K562 (cell line): ENCODE results near the gene MYMK. TPM values are rescaled to one million over a fixed set of nuclear protein-coding genes. Genes with fewer than 3 reads are reported as not detected.

ENCODE experiments used
- ATAC-seq: fragments of 200-7000 bp; cut with Tn5 transposase; 3 replicates; pipeline ENCODE4 v1.9.1; 2020; ENCODE audit warnings: moderate library complexity
- BruUV-seq: library from RNA; stranded (reverse); fragments of 400-500 nt; replicated peaks from 2 replicates; lab custom pipeline; 2021; lab: Mats Ljungman, UMichigan
- CTCF ChIA-PET: fragments of 300-600 bp; formaldehyde crosslinking; extraction: SDS; loops from one replicate; lab custom pipeline; 2021; ENCODE audit warnings: low intra/inter-chr PET ratio; lab: Yijun Ruan, JAX
- POLR2A ChIA-PET: fragments of 300-600, 350-650 bp; sonication (Branson Sonifier 250); formaldehyde crosslinking; extraction: SDS; loops from one replicate; lab custom pipeline; 2021; ENCODE audit warnings: antibody characterized with exemption, inconsistent platforms; lab: Yijun Ruan, JAX
- DNase-seq, 4 experiments: peaks; one replicate each; pipeline versions ENCODE4 v3.0.0 to v3.0.0-alpha.2; 2011 to 2018; ENCODE audit warnings: low spot score in 3 of 4, mixed read lengths in 3 of 4; ENCODE audit errors: extremely low read depth in 1 of 4
- FAIRE-seq: peaks from 2 replicates; lab custom pipeline; 2011; peaks lifted over from hg19 to GRCh38; lab: Jason Lieb, UNC
- H2AFZ ChIP-seq: 2 replicates; pipeline ENCODE4 v1.6.0; 2011; ENCODE audit warnings: low read depth, low read length, control low read depth, inconsistent platforms
- H3K27ac ChIP-seq: fragments of 200-600 bp; 3 replicates; pipeline ENCODE4 v1.8.0; 2011; ENCODE audit warnings: low read depth, mild to moderate bottlenecking, control low read depth, inconsistent platforms, low read length, moderate library complexity, mixed read lengths; ENCODE audit errors: extremely low read depth
- H3K27me3 ChIP-seq, 2 experiments: fragments of 300-600 bp in 1 of 2; 2 replicates in 1 of 2; 3 replicates in 1 of 2; pipeline versions ENCODE4 v1.6.0 to v1.8.0; 2011; ENCODE audit warnings: inconsistent platforms in 2 of 2, low read length in 2 of 2, mild to moderate bottlenecking in 1 of 2, mixed read lengths in 1 of 2, moderate library complexity in 1 of 2; ENCODE audit not compliant: control insufficient read depth in 2 of 2, insufficient read depth in 2 of 2
- H3K36me3 ChIP-seq: fragments of 300-600 bp; 3 replicates; pipeline ENCODE4 v1.8.0; 2011; ENCODE audit warnings: mild to moderate bottlenecking, low read length, inconsistent platforms; ENCODE audit not compliant: control insufficient read depth, insufficient read depth
- H3K4me1 ChIP-seq, 2 experiments: fragments of 200-600 bp in 1 of 2; replicated peaks in 1 of 2; 2 replicates in 1 of 2; 3 replicates in 1 of 2; pipeline versions ENCODE4 v1.5.1 to v1.8.0; 2011; ENCODE audit warnings: inconsistent platforms in 2 of 2, low read length in 2 of 2, mild to moderate bottlenecking in 1 of 2, mixed read lengths in 1 of 2, moderate library complexity in 1 of 2; ENCODE audit not compliant: control insufficient read depth in 2 of 2, insufficient read depth in 2 of 2
- H3K4me2 ChIP-seq: 2 replicates; pipeline ENCODE4 v1.6.1; 2011; ENCODE audit warnings: low read length, control low read depth, inconsistent platforms, mixed read lengths; ENCODE audit not compliant: insufficient read depth
- H3K4me3 ChIP-seq: fragments of 200-600 bp; sonication (generic), shearing (Covaris generic); 2 replicates; pipeline ENCODE4 v1.5.1; 2016; ENCODE audit warnings: control low read depth, inconsistent platforms
- H3K79me2 ChIP-seq: fragments of 200-600 bp; 3 replicates; pipeline ENCODE4 v1.8.0; 2011; ENCODE audit warnings: low read length, inconsistent platforms; ENCODE audit not compliant: control insufficient read depth, insufficient read depth
- H3K9ac ChIP-seq, 2 experiments: 2 replicates each; pipeline versions ENCODE4 v1.6.0 to v1.6.1; 2011; ENCODE audit warnings: low read depth in 2 of 2, low read length in 2 of 2, control low read depth in 1 of 2, inconsistent platforms in 1 of 2, mild to moderate bottlenecking in 1 of 2, mixed read lengths in 1 of 2; ENCODE audit not compliant: insufficient read depth in 1 of 2
- H3K9me1 ChIP-seq: one replicate; pipeline ENCODE4 v1.6.0; 2011; ENCODE audit warnings: inconsistent platforms, mild to moderate bottlenecking, low read length, moderate library complexity; ENCODE audit not compliant: control insufficient read depth, insufficient read depth
- H3K9me3 ChIP-seq: replicated peaks from 2 replicates; pipeline ENCODE4 v1.5.1; 2011; ENCODE audit warnings: low read depth, low read length, inconsistent platforms; ENCODE audit not compliant: control insufficient read depth, insufficient read depth
- H4K20me1 ChIP-seq: replicated peaks from 2 replicates; pipeline ENCODE4 v1.6.1; 2011; ENCODE audit warnings: low read length, inconsistent platforms, mixed read lengths; ENCODE audit not compliant: control insufficient read depth, insufficient read depth
- FOXA1 ChIP-seq: fragments of 450-650 bp; IDR thresholded peaks from 2 replicates; pipeline ENCODE4 v1.6.1; 2016; ENCODE audit warnings: mild to moderate bottlenecking, borderline replicate concordance
- GTF2B ChIP-seq: IDR thresholded peaks from 2 replicates; pipeline ENCODE4 v1.6.1; 2011; ENCODE audit not compliant: insufficient read length; ENCODE audit errors: extremely low read depth
- HDGF ChIP-seq: fragments of 450-650 bp; IDR thresholded peaks from 2 replicates; pipeline ENCODE4 v1.6.1; 2016
- KAT2B ChIP-seq: IDR thresholded peaks from one replicate; pipeline ENCODE4 v1.6.1; 2012; ENCODE audit warnings: low read depth, mild to moderate bottlenecking, control low read depth, inconsistent platforms, low read length, moderate library complexity
- NFATC3 ChIP-seq: fragments of 450-650 bp; IDR thresholded peaks from 2 replicates; pipeline ENCODE4 v1.6.1; 2017; ENCODE audit warnings: mild to moderate bottlenecking
- NRF1 ChIP-seq, 2 experiments: fragments of 450-650 bp; IDR thresholded peaks in 1 of 2; conservative IDR thresholded peaks in 1 of 2; 2 replicates each; pipeline ENCODE4 v1.6.1; 2014; ENCODE audit warnings: mild to moderate bottlenecking in 2 of 2
- PBX2 ChIP-seq, 2 experiments: IDR thresholded peaks in 1 of 2; conservative IDR thresholded peaks in 1 of 2; 2 replicates each; pipeline ENCODE4 v1.6.1; 2016; ENCODE audit warnings: low read depth in 2 of 2, mild to moderate bottlenecking in 1 of 2, missing compliant biosample characterization in 1 of 2, missing genetic modification characterization in 1 of 2, moderate library complexity in 1 of 2
- SLC30A9 ChIP-seq: fragments of 250-450 bp; sonication (Bioruptor Pico); IDR thresholded peaks from 2 replicates; pipeline ENCODE4 v1.8.0; 2022; ENCODE audit warnings: mild to moderate bottlenecking, moderate library complexity
- STAT6 ChIP-seq: sonication (generic); formaldehyde crosslinking; IDR thresholded peaks from 2 replicates; pipeline ENCODE4 v1.8.1; 2023; ENCODE audit warnings: mild to moderate bottlenecking, missing genetic modification reagents
- TEAD1 ChIP-seq, 2 experiments: fragments of 450-650 bp in 1 of 2; sonication (generic) in 1 of 2; formaldehyde crosslinking; IDR thresholded peaks; 2 replicates each; pipeline versions ENCODE4 v1.4.0 to v1.8.0; 2020 to 2022; ENCODE audit warnings: mild to moderate bottlenecking in 2 of 2, missing genetic modification reagents in 1 of 2
- ZBTB26 ChIP-seq: fragments of 450-650 bp; formaldehyde crosslinking; IDR thresholded peaks from 2 replicates; pipeline ENCODE4 v1.4.0; 2022; ENCODE audit warnings: missing genetic modification characterization
- ZBTB8A ChIP-seq: fragments of 450-650 bp; IDR thresholded peaks from 2 replicates; pipeline ENCODE4 v1.6.1; 2018; ENCODE audit warnings: mild to moderate bottlenecking, moderate library complexity; ENCODE audit not compliant: partially characterized antibody
- WGBS: fragments of 100-300 bp; shearing (Covaris generic); methylation state at CpG from one replicate; pipeline ENCODE4 v1.1.6; 2016; ENCODE audit warnings: low coverage, mixed read lengths; ENCODE audit not compliant: insufficient coverage; ENCODE audit errors: missing lambda C conversion rate; 5-methylcytosine and 5-hydroxymethylcytosine counted together
- in situ Hi-C: fragments of 300-500 bp; cut with MboI; formaldehyde crosslinking; loops from 4 replicates; pipeline ENCODE4 v1.15.0; 2018; ENCODE audit warnings: inconsistent platforms, mixed read lengths
- intact Hi-C: fragments of 100-400 bp; cut with micrococcal nuclease; formaldehyde crosslinking; loops from 2 replicates; pipeline ENCODE4 v1.14.2; 2022
- polyA plus RNA-seq, 8 experiments: library from polyadenylated mRNA; depleted of rRNA in 4 of 8; stranded (reverse) in 5 of 8; unstranded in 3 of 8; fragments of >200 nt; fragmentation: Nextera tagmentation in 2 of 8; fragmentation: Illumina TruSeq in 1 of 8; extraction: Ambion mirVana in 2 of 8; extraction: Trizol in 1 of 8; gene quantifications; 2 replicates each; pipeline versions ENCODE4 v1.2.1 to v1.2.3, GENCODE V29; 2011 to 2014; ENCODE audit warnings: inconsistent platforms in 1 of 8, missing spikeins in 1 of 8
- total RNA-seq, 7 experiments: library from RNA; depleted of rRNA in 6 of 7; stranded (reverse); fragments of >200 nt in 6 of 7; fragmentation: Illumina TruSeq in 2 of 7; extraction: Trizol in 2 of 7; gene quantifications; 2 replicates each; pipeline versions ENCODE4 v1.2.1 to v1.2.3, GENCODE V29; 2011 to 2021; ENCODE audit warnings: low replicate concordance in 1 of 7

Gene MYMK
- total and polyA plus RNA-seq, 9 of the 15 experiments (the other 6 are each of a cell fraction or from before 2014, with no cell fraction given) = not detected

- ATAC-seq (no peak), FAIRE-seq (no peak), DNase-seq (no peak)
- no peak overlapping the region for H3K27ac ChIP-seq
- H2AFZ ChIP-seq = no peak overlapping the region
- intact Hi-C loops = no loop called here
- H4K20me1 ChIP-seq = peaks cover 23% of the 10 kb centered on the region
- H3K4me1 ChIP-seq = peaks cover 0 to 19% of the 10 kb centered on the region in 2 experiments; a peak in 1 of 5 replicates
- no peaks in the 10 kb centered on the region for H3K9me3 ChIP-seq
- no TSS peak for BruUV-seq
- H3K79me2 ChIP-seq = no peaks in the 10 kb centered on the region
- H3K4me2 ChIP-seq = no peak overlapping the region
- H3K9ac ChIP-seq = no peak overlapping the region
- WGBS = 3% methylated on average over 18 of the region's 22 CpGs
- in situ Hi-C loops = no loop called here
- H3K9me1 ChIP-seq = no peaks in the 10 kb centered on the region
- no peak overlapping the region for H3K4me3 ChIP-seq
- peaks cover 66 to 91% of the 10 kb centered on the region in 2 experiments; a peak in 4 of 5 replicates for H3K27me3 ChIP-seq
- H3K36me3 ChIP-seq = no peaks in the 10 kb centered on the region
- no peak for TF ChIP-seq TEAD1 (CRISPR knock-in tag; IDR thresholded peaks at IDR 0.05)
- TF ChIP-seq FOXA1 = no peak
- no peak for TF ChIP-seq SLC30A9 (CRISPR knock-in tag)
- no peak for TF ChIP-seq STAT6
- TF ChIP-seq ZBTB8A = no peak
- no peak for TF ChIP-seq NRF1 (conservative IDR thresholded peaks at IDR 0.05 in 1 of 2, IDR thresholded peaks at IDR 0.05 in 1 of 2)
- TF ChIP-seq ZBTB26 = no peak
- no peak for TF ChIP-seq NFATC3
- TF ChIP-seq PBX2 (CRISPR knock-in tag; IDR thresholded peaks at IDR 0.05; ENCODE audit: low read depth) = no peak
- TF ChIP-seq PBX2 (tag; conservative IDR thresholded peaks at IDR 0.05; ENCODE audit: low read depth) = no peak
- TF ChIP-seq GTF2B = no peak
- TF ChIP-seq HDGF = no peak
- no peak for TF ChIP-seq KAT2B
- TF ChIP-seq, all 486 proteins: peak for 0
- CTCF ChIA-PET = no interaction called here
- POLR2A ChIA-PET = interaction anchor here (1.4 kb wide), 1 partner anchor 15 kb away, joined by 6 read pairs; no protein-coding TSS in a partner anchor
These were observed 3.5 kb upstream of the MYMK start for GRCh38 chr9:133528001-133528875.
